ENCODE results near the gene MORF4L2. TPM values are rescaled to one million over a fixed set of nuclear protein-coding genes. Genes with fewer than 3 reads are reported as not detected.

MORF4L2 gene
- polyA plus RNA-seq, 1 of the 3 experiments (the other 2 are of a cell fraction): 221 TPM

GRCh38 chrX:103647630-103648029 lies 38.9 kb downstream of the MORF4L2 start:
- no peak overlapping the region for H3K4me3 ChIP-seq (ENCODE audit: low read depth in 2 of 2, low read length in 1 of 2)
- no peak overlapping the region for H3K27ac ChIP-seq (ENCODE audit: low read depth in 2 of 2, low read length in 1 of 2)
- H3F3A ChIP-seq (replicated peaks; ENCODE audit: insufficient read depth): no peaks in the 10 kb centered on the region
- CTCF ChIA-PET: interaction anchor here (1.7 kb wide), 1 partner anchor 17 kb away, joined by 3 read pairs; no protein-coding TSS in a partner anchor
- H3K9me2 ChIP-seq: no peaks in the 10 kb centered on the region
- no peaks in the 10 kb centered on the region for H3K36me3 ChIP-seq (replicated peaks in 1 of 2; ENCODE audit: control insufficient read depth in 1 of 2, insufficient read depth in 2 of 2, low read length in 1 of 2)
- H3K4me2 ChIP-seq: no peak overlapping the region
- H3K4me1 ChIP-seq (ENCODE audit: control insufficient read depth in 1 of 2, insufficient read depth in 2 of 2, low read depth in 1 of 2, low read length in 1 of 2): no peaks in the 10 kb centered on the region
- TF ChIP-seq EP300 (IDR thresholded peaks at IDR 0.05; ENCODE audit: borderline replicate concordance in 1 of 2, low read depth in 1 of 2, low read length in 1 of 2) (peak in 1 of 2 experiments; percentile 10; a peak in 1 of 4 replicates), GATA2 (CRISPR knock-in tag; IDR thresholded peaks at IDR 0.05) (peak; percentile 63), MEF2A (IDR thresholded peaks at IDR 0.05; ENCODE audit: borderline replicate concordance, low read depth) (no peak)
- H3K27me3 ChIP-seq (ENCODE audit: insufficient read depth): no peaks in the 10 kb centered on the region
- no peak overlapping the region for H3K9ac ChIP-seq
- no peaks in the 10 kb centered on the region for H4K20me1 ChIP-seq (ENCODE audit: insufficient read depth)
- no peak for DNase-seq
- H3K79me2 ChIP-seq (ENCODE audit: insufficient read depth): no peaks in the 10 kb centered on the region
- POLR2A ChIA-PET: no interaction called here
- WGBS (ENCODE audit: low lambda C conversion rate): 7% methylated on average over 1 of the region's 1 CpG
- H2AFZ ChIP-seq (ENCODE audit: low read depth): no peak overlapping the region
- 0 out of 2 replicates have a peak, but pooled peaks cover 6% of the 10 kb centered on the region for H3K9me3 ChIP-seq

DNA sequence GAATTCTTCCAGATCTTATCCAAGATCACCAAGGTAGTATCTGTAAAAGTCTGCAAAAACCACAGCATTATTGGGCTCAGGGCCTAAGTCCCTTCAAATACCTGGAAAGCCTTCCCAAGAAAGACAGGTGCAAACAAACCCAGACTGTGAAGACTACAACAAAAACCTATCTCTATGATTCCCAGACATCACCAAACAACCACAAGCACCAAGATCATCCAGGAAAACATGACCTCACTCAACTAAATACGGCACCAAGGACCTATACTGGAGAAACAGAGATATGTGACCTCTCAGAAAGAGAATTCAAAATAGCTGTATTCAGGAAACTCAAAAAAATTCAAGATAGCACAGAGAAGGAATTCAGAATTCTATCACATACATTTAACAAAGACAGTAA lies 42.4 kb downstream of the MORF4L2 start:
- no peaks in the 10 kb centered on the region for H3K27me3 ChIP-seq (ENCODE audit: insufficient read depth)
- H3K27ac ChIP-seq (ENCODE audit: low read depth in 2 of 2, low read length in 1 of 2): no peak overlapping the region
- H3K9ac ChIP-seq: no peak overlapping the region
- ChIA-PET CTCF (no interaction called here), POLR2A (no interaction called here)
- H3K4me3 ChIP-seq (ENCODE audit: low read depth in 2 of 2, low read length in 1 of 2): no peak overlapping the region
- H2AFZ ChIP-seq (ENCODE audit: low read depth): no peak overlapping the region
- no peaks in the 10 kb centered on the region for H4K20me1 ChIP-seq (ENCODE audit: insufficient read depth)
- no peaks in the 10 kb centered on the region for H3K36me3 ChIP-seq (replicated peaks in 1 of 2; ENCODE audit: control insufficient read depth in 1 of 2, insufficient read depth in 2 of 2, low read length in 1 of 2)
- no peak for TF ChIP-seq TAF1 (IDR thresholded peaks at IDR 0.05; ENCODE audit: borderline replicate concordance, low read depth, low read length)
- no peak for DNase-seq
- no peaks in the 10 kb centered on the region for H3K79me2 ChIP-seq (ENCODE audit: insufficient read depth)
- peaks cover 4% of the 10 kb centered on the region for H3F3A ChIP-seq (replicated peaks; ENCODE audit: insufficient read depth)
- no peaks in the 10 kb centered on the region for H3K9me2 ChIP-seq
- H3K4me2 ChIP-seq: no peak overlapping the region
- 0 out of 2 replicates have a peak, but pooled peaks cover 6% of the 10 kb centered on the region for H3K9me3 ChIP-seq
- 41% methylated on average over 1 of the region's 1 CpG for WGBS (ENCODE audit: low lambda C conversion rate)
- H3K4me1 ChIP-seq (ENCODE audit: control insufficient read depth in 1 of 2, insufficient read depth in 2 of 2, low read depth in 1 of 2, low read length in 1 of 2): peaks cover 0 to under 1% of the 10 kb centered on the region in 2 experiments; a peak in 1 of 4 replicates

- Histone ChIP-seq H3K27ac (ENCODE audit: low read depth in 2 of 2, low read length in 1 of 2) (peak overlapping the region in 1 of 2 experiments; percentile 67; a peak in 2 of 4 replicates), H3K9ac (peak overlapping the region; percentile 32; the same call in 1 of the 2 replicates), H3K79me2 (ENCODE audit: insufficient read depth) (no peaks in the 10 kb centered on the region), H3K36me3 (replicated peaks in 1 of 2; ENCODE audit: control insufficient read depth in 1 of 2, insufficient read depth in 2 of 2, low read length in 1 of 2) (no peaks in the 10 kb centered on the region), H3K4me2 (no peak overlapping the region), H3K9me2 (no peaks in the 10 kb centered on the region), H2AFZ (ENCODE audit: low read depth) (peak overlapping the region; percentile 5; the same call in 1 of the 2 replicates), H3K4me1 (ENCODE audit: control insufficient read depth in 1 of 2, insufficient read depth in 2 of 2, low read depth in 1 of 2, low read length in 1 of 2) (peaks cover 0 to 4% of the 10 kb centered on the region in 2 experiments; a peak in 2 of 4 replicates), H3K9me3 (no peaks in the 10 kb centered on the region), H3K4me3 (ENCODE audit: low read depth in 2 of 2, low read length in 1 of 2) (no peak overlapping the region), H3F3A (replicated peaks; ENCODE audit: insufficient read depth) (peaks cover 4% of the 10 kb centered on the region), H3K27me3 (ENCODE audit: insufficient read depth) (no peaks in the 10 kb centered on the region), H4K20me1 (ENCODE audit: insufficient read depth) (no peaks in the 10 kb centered on the region)
- CTCF ChIA-PET: interaction anchor here (1.7 kb wide), 1 partner anchor 10 kb away, joined by 6 read pairs; no protein-coding TSS in a partner anchor
- POLR2A ChIA-PET: no interaction called here
- no peak for DNase-seq
- TF ChIP-seq SMC3 (IDR thresholded peaks at IDR 0.05; ENCODE audit: low read depth, low read length): no peak
- TF ChIP-seq GABPA (IDR thresholded peaks at IDR 0.05; ENCODE audit: low read depth): no peak
- TF ChIP-seq NRF1 (IDR thresholded peaks at IDR 0.05; ENCODE audit: low read depth, low read length): no peak
- TF ChIP-seq MAX (IDR thresholded peaks at IDR 0.05; ENCODE audit: low read depth): no peak
- TF ChIP-seq JUND (IDR thresholded peaks at IDR 0.05): peak; percentile 18; the same call in 1 of the 2 replicates
- peak; percentile 42; the same call in 1 of the 2 replicates for TF ChIP-seq FOSL2 (IDR thresholded peaks at IDR 0.05; ENCODE audit: borderline replicate concordance, low read depth)
- 25% methylated on average over 4 of the region's 4 CpGs for WGBS (ENCODE audit: low lambda C conversion rate)
These were observed 45.9 kb downstream of the MORF4L2 start for GRCh38 chrX:103640401-103641155.
